Gastroesophageal sphincter (tissue), 4 donors: Measurements from ENCODE around the gene GIMAP6. TPM values are rescaled to one million over a fixed set of nuclear protein-coding genes. Genes with fewer than 3 reads are reported as not detected.
"Not testable (repeated sequence)": the region's sequence is repeated elsewhere in the genome, so short reads cannot be mapped to it uniquely, and the experiment has no call there.

Experiments
- ATAC-seq: fragments of 150-250 bp; one replicate; pipeline ENCODE4 v1.9.1; 2016; ENCODE audit warnings: mild to moderate bottlenecking, moderate library complexity
- H3K27ac ChIP-seq, 4 donors: fragments of 200-600 bp; sonication (generic) in 3 of 4; 1 replicate in 3 of 4; 2 replicates in 1 of 4; pipeline ENCODE4 v1.5.1; 2016 to 2019
- H3K27me3 ChIP-seq: fragments of 200-600 bp; sonication (generic); one replicate; pipeline ENCODE4 v1.5.1; 2019
- H3K36me3 ChIP-seq, 2 donors: fragments of 200-600 bp; sonication (generic); one replicate each; pipeline ENCODE4 v1.5.1; 2019; ENCODE audit warnings: control low read depth in 1 of 2
- H3K4me1 ChIP-seq, 3 donors: fragments of 200-600 bp; sonication (generic); 1 replicate in 2 of 3; 2 replicates in 1 of 3; pipeline ENCODE4 v1.5.1; 2016 to 2019; ENCODE audit warnings: control low read depth in 2 of 3
- H3K4me3 ChIP-seq, 2 donors: fragments of 200-600 bp; sonication (generic); one replicate each; pipeline ENCODE4 v1.5.1; 2019; ENCODE audit warnings: mild to moderate bottlenecking in 1 of 2, moderate library complexity in 1 of 2
- H3K9me3 ChIP-seq, 3 donors: fragments of 200-600 bp; sonication (generic); one replicate each; pipeline ENCODE4 v1.5.1; 2017 to 2019; ENCODE audit warnings: control low read depth in 2 of 3
- EP300 ChIP-seq: sonication (generic); formaldehyde crosslinking; IDR thresholded peaks from one replicate; pipeline ENCODE4 v1.6.1; 2017; ENCODE audit warnings: antibody characterized with exemption, mild to moderate bottlenecking
- POLR2A ChIP-seq, 2 donors: fragments of 450-650 bp; IDR thresholded peaks; one replicate each; pipeline ENCODE4 v1.6.1; 2017; ENCODE audit warnings: antibody characterized with exemption in 2 of 2, mild to moderate bottlenecking in 2 of 2, moderate library complexity in 1 of 2
- WGBS, 2 donors: methylation state at CpG; one replicate each; pipeline ENCODE4 v1.1.5; 2018; ENCODE audit warnings: low coverage in 1 of 2; 5-methylcytosine and 5-hydroxymethylcytosine counted together
- total RNA-seq, 4 donors: library from RNA; depleted of rRNA; stranded (reverse); fragments of >200 nt; gene quantifications; one replicate each; pipeline ENCODE4 v1.1.0, GENCODE V29; 2016
- TF ChIP-seq, protein P1 (sequence below), 4 experiments: fragments of 200-600 bp in 2 of 4; fragments of 450-650 bp in 2 of 4; sonication (generic) in 1 of 4; IDR thresholded peaks; one replicate each; pipeline ENCODE4 v1.5.1; 2017 to 2019; ENCODE audit warnings: antibody characterized with exemption in 4 of 4, mild to moderate bottlenecking in 2 of 4, moderate library complexity in 2 of 4

The GIMAP6 gene
- total RNA-seq, 4 donors from 2014 or later, result 15.7 to 45.4 (median 34.4) TPM

DNA sequence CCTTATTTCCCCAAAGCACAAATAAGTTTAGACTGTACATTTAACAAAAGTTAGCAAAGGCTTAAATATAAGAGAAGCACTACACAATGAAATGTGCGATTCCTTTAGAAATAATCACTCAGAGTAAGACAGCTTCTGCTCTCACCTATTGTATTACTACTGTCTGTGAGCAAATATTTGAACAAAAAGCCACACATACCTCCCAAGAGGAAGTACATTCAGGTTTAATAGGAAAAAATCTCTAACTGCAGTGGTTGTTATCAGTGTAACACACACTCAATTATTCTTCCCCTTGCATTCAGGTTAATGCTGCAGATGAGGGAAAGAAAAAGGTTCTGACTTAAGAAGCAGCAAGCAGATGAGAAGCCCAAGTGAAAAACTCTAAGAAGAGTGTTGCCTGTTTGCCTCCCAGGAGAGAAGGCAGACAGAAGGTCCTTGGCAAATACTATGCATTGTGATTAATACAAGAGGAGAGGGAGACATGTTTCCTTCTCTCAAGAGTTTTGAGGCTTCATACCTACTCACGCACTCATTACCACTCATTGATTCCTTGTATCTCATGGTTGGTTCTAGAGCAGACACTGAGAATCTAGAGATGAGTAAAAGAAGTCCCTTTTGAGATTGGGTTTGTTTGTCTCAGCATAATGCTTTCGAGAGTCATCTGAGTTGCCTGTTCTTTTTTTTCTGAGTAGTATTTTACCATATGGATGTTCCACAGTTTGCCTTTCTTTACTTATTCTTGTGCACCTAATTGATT, 51.4 kb downstream of the GIMAP6 start:
- peaks cover 0 to 5% (median 0%) of the 10 kb centered on the region in 3 donors for H3K4me1 ChIP-seq
- 70 to 91% methylated on average over 2 to 3 of the region's 3 CpGs for WGBS, 2 donors
- H3K27ac ChIP-seq, result no peak overlapping the region
- H3K36me3 ChIP-seq, result no peaks in the 10 kb centered on the region
- H3K27me3 ChIP-seq, result no peaks in the 10 kb centered on the region
- TF ChIP-seq POLR2A (IDR thresholded peaks at IDR 0.05) (no peak), EP300 (no peak)
- TF ChIP-seq, protein P1, sequence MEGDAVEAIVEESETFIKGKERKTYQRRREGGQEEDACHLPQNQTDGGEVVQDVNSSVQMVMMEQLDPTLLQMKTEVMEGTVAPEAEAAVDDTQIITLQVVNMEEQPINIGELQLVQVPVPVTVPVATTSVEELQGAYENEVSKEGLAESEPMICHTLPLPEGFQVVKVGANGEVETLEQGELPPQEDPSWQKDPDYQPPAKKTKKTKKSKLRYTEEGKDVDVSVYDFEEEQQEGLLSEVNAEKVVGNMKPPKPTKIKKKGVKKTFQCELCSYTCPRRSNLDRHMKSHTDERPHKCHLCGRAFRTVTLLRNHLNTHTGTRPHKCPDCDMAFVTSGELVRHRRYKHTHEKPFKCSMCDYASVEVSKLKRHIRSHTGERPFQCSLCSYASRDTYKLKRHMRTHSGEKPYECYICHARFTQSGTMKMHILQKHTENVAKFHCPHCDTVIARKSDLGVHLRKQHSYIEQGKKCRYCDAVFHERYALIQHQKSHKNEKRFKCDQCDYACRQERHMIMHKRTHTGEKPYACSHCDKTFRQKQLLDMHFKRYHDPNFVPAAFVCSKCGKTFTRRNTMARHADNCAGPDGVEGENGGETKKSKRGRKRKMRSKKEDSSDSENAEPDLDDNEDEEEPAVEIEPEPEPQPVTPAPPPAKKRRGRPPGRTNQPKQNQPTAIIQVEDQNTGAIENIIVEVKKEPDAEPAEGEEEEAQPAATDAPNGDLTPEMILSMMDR (IDR thresholded peaks at IDR 0.05), result no peak
- H3K9me3 ChIP-seq, result peaks cover 0 to 12% (median 0%) of the 10 kb centered on the region in 3 donors
- H3K4me3 ChIP-seq, result no peak overlapping the region
- ATAC-seq, result no peak

DNA sequence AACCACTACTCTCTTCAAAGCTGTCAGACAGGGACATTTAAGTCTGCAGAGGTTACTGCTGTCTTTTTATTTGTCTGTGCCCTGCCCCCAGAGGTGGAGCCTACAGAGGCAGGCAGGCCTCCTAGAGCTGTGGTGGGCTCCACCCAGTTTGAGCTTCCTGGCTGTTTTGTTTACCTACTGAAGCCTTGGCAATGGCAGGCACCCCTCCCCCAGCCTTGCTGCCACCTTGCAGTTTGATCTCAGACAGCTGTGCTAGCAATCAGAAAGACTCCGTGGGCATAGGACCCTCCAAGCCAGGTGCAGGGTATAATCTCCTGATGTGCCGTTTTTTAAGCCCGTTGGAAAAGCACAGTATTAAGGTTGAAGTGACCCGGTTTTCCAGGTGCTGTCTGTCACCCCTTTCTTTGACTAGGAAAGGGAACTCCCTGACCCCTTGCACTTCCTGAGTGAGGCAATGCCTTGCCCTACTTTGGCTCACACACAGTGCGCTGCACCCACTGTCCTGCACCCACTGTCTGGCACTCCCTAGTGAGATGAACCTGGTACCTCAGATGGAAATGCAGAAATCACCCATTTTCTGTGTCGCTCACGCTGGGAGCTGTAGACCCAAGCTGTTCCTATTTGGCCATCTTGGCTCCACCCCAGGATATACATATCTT, 52.1 kb downstream of the GIMAP6 start:
- not testable (repeated sequence) for H3K27me3 ChIP-seq, H3K27ac ChIP-seq, H3K4me3 ChIP-seq, H3K36me3 ChIP-seq, ATAC-seq, H3K4me1 ChIP-seq
- 66 to 70% methylated on average over 3 to 6 of the region's 7 CpGs for WGBS, 2 donors
- peaks cover 0 to 16% (median 0%) of the 10 kb centered on the region in 3 donors for H3K9me3 ChIP-seq

Other genes with a start within 250 kb of the GIMAP6 start
- 10 to 100 TPM in 3 of 4 donors, 1 to 10 TPM in 1; 6.1 to 19.1 (median 12.5) TPM for gene GIMAP8, start 181.8 kb downstream of the GIMAP6 start, total RNA-seq
- 10 to 100 TPM in 3 of 4 donors, 1 to 10 TPM in 1; 5.1 to 30.0 (median 17.8) TPM for gene GIMAP7, start 117.5 kb downstream of the GIMAP6 start, total RNA-seq
- 10 to 100 TPM in 3 of 4 donors, 1 to 10 TPM in 1; 6.7 to 42.1 (median 26.1) TPM for gene GIMAP4, start 65.0 kb downstream of the GIMAP6 start, total RNA-seq
- 10 to 100 TPM in 2 of 4 donors, 1 to 10 TPM in 2; 3.3 to 14.9 (median 9.7) TPM for gene GIMAP2, start 53.3 kb upstream of the GIMAP6 start, total RNA-seq
- gene GIMAP1, start 84.2 kb upstream of the GIMAP6 start, total RNA-seq, result 10 to 100 TPM in 1 of 4 donors, 1 to 10 TPM in 3; 4.2 to 14.3 (median 7.9) TPM
- 10 to 100 TPM; 16.8 to 43.3 (median 32.5) TPM for gene GIMAP5, start 105.0 kb upstream of the GIMAP6 start, total RNA-seq
- gene TMEM176B, start 168.0 kb upstream of the GIMAP6 start, total RNA-seq, result 10 to 100 TPM; 18.2 to 69.3 (median 52.6) TPM
- 10 to 100 TPM in 3 of 4 donors, 1 to 10 TPM in 1; 6.5 to 42.4 (median 28.7) TPM for gene TMEM176A, start 168.4 kb upstream of the GIMAP6 start, total RNA-seq
- under 1 TPM in 2 of 4 donors, not detected in 2; 0.69 TPM for gene AOC1, start 220.1 kb upstream of the GIMAP6 start, total RNA-seq